OCI-LY1 (cell line): Measurements from ENCODE around the gene SECTM1.
A peak's percentile ranks its signal among the peaks of the same experiment; 100 is the strongest.

Source experiments
- H2AFZ ChIP-seq: fragments of 200-600 bp; sonication (generic), shearing (Covaris generic); 2 replicates; pipeline ENCODE4 v1.6.0; 2014; ENCODE audit warnings: antibody characterized with exemption, mild to moderate bottlenecking, low read length
- H3F3A ChIP-seq: fragments of 200-600 bp; sonication (generic), shearing (Covaris generic); 2 replicates; pipeline ENCODE4 v1.6.0; 2014; ENCODE audit warnings: mild to moderate bottlenecking, antibody characterized with exemption, low read length, moderate library complexity; ENCODE audit not compliant: insufficient read depth
- H3K27ac ChIP-seq: fragments of 200-600 bp; sonication (generic); 2 replicates; pipeline ENCODE4 v1.5.1; 2014; ENCODE audit warnings: low read length, mixed run types, mild to moderate bottlenecking, low read depth; ENCODE audit not compliant: poor library complexity, severe bottlenecking
- H3K27me3 ChIP-seq: fragments of 200-600 bp; sonication (generic); 2 replicates; pipeline ENCODE4 v1.6.0; 2014; ENCODE audit warnings: antibody characterized with exemption, mild to moderate bottlenecking, low read length, moderate library complexity; ENCODE audit not compliant: insufficient read depth
- H3K36me3 ChIP-seq: fragments of 200-600 bp; sonication (generic); 2 replicates; pipeline ENCODE4 v1.6.1; 2014; ENCODE audit warnings: mild to moderate bottlenecking, antibody characterized with exemption, low read length, moderate library complexity, mixed read lengths; ENCODE audit not compliant: insufficient read depth
- H3K4me1 ChIP-seq: fragments of 200-600 bp; sonication (generic); 2 replicates; pipeline ENCODE4 v1.5.1; 2014; ENCODE audit warnings: mild to moderate bottlenecking, low read length, moderate library complexity; ENCODE audit not compliant: insufficient read depth, severe bottlenecking
- H3K4me2 ChIP-seq: fragments of 200-600 bp; sonication (generic), shearing (Covaris generic); 2 replicates; pipeline ENCODE4 v1.6.1; 2014; ENCODE audit warnings: low read length
- H3K4me3 ChIP-seq: fragments of 200-600 bp; sonication (generic); 2 replicates; pipeline ENCODE4 v1.5.1; 2014; ENCODE audit warnings: low read length, low read depth, mild to moderate bottlenecking, mixed read lengths; ENCODE audit not compliant: poor library complexity, severe bottlenecking
- H3K79me2 ChIP-seq: fragments of 200-600 bp; shearing (Covaris generic); 2 replicates; pipeline ENCODE4 v1.6.1; 2016; ENCODE audit warnings: mixed run types, low read length, mixed read lengths; ENCODE audit not compliant: insufficient read depth
- H3K9ac ChIP-seq: fragments of 200-600 bp; sonication (generic), shearing (Covaris generic); 2 replicates; pipeline ENCODE4 v1.6.1; 2014; ENCODE audit warnings: mild to moderate bottlenecking, low read length, mixed read lengths
- H3K9me2 ChIP-seq: fragments of 200-600 bp; sonication (generic), shearing (Covaris generic); 2 replicates; pipeline ENCODE4 v1.6.1; 2014; ENCODE audit warnings: low read depth, mild to moderate bottlenecking, low read length, mixed read lengths
- H3K9me3 ChIP-seq: fragments of 200-600 bp; shearing (Covaris generic); 2 replicates; pipeline ENCODE4 v1.6.1; 2014; ENCODE audit warnings: low read length, mixed read lengths
- H4K20me1 ChIP-seq: fragments of 200-600 bp; sonication (generic), shearing (Covaris generic); 2 replicates; pipeline ENCODE4 v1.6.0; 2016; ENCODE audit warnings: mild to moderate bottlenecking, low read length; ENCODE audit not compliant: insufficient read depth
- CTCF ChIP-seq: fragments of 200-600 bp; sonication (generic), shearing (Covaris generic); IDR thresholded peaks from 2 replicates; pipeline ENCODE4 v1.5.1; 2017; ENCODE audit warnings: mild to moderate bottlenecking, antibody characterized with exemption, low read length, moderate library complexity, mixed read lengths
- EZH2 ChIP-seq: fragments of 200-600 bp; sonication (generic), shearing (Covaris generic); IDR thresholded peaks from 2 replicates; pipeline ENCODE4 v1.8.0; 2017; ENCODE audit warnings: borderline replicate concordance, mixed run types, mild to moderate bottlenecking, antibody characterized with exemption, low read length, moderate library complexity, mixed read lengths

The SECTM1 gene

GRCh38 chr17:82338858-82339633, 5.5 kb upstream of the SECTM1 start:
- H3K9me3 ChIP-seq: no peaks in the 10 kb centered on the region
- TF ChIP-seq CTCF: no peak
- TF ChIP-seq EZH2: no peak
- H3F3A ChIP-seq: no peaks in the 10 kb centered on the region
- H3K4me1 ChIP-seq: peaks cover 5% of the 10 kb centered on the region
- peaks cover 15% of the 10 kb centered on the region; the same call in 1 of the 2 replicates for H3K27me3 ChIP-seq
- H3K79me2 ChIP-seq: no peaks in the 10 kb centered on the region
- no peaks in the 10 kb centered on the region; the same call in 1 of the 2 replicates for H3K36me3 ChIP-seq
- H3K9me2 ChIP-seq: no peaks in the 10 kb centered on the region
- no peak overlapping the region for H3K4me2 ChIP-seq
- no peaks in the 10 kb centered on the region for H4K20me1 ChIP-seq
- no peak overlapping the region for H2AFZ ChIP-seq
- no peak overlapping the region for H3K27ac ChIP-seq
- H3K9ac ChIP-seq: no peak overlapping the region
- no peak overlapping the region for H3K4me3 ChIP-seq

- Histone ChIP-seq H3K4me1 (peaks cover 5% of the 10 kb centered on the region), H3K79me2 (no peaks in the 10 kb centered on the region), H3F3A (no peaks in the 10 kb centered on the region), H2AFZ (no peak overlapping the region), H3K9me3 (no peaks in the 10 kb centered on the region), H3K27me3 (peaks cover 14% of the 10 kb centered on the region; the same call in 1 of the 2 replicates), H3K4me2 (peak overlapping the region; percentile 34), H3K9ac (no peak overlapping the region), H3K9me2 (no peaks in the 10 kb centered on the region), H4K20me1 (no peaks in the 10 kb centered on the region), H3K4me3 (no peak overlapping the region), H3K27ac (no peak overlapping the region), H3K36me3 (no peaks in the 10 kb centered on the region)
- no peak for TF ChIP-seq EZH2
- no peak for TF ChIP-seq CTCF
Measured at GRCh38 chr17:82334622-82335394, 1.2 kb upstream of the SECTM1 start.

GRCh38 chr17:82334204-82334621, 647 bp upstream of the SECTM1 start:
- no peak overlapping the region for H3K27ac ChIP-seq
- H3K27me3 ChIP-seq: peaks cover 14% of the 10 kb centered on the region; the same call in 1 of the 2 replicates
- peak overlapping the region; percentile 34 for H3K4me2 ChIP-seq

More at GRCh38 chr17:82334204-82334621, 647 bp upstream of the SECTM1 start:
- Histone ChIP-seq H3K79me2 (no peaks in the 10 kb centered on the region), H3K36me3 (no peaks in the 10 kb centered on the region), H4K20me1 (no peaks in the 10 kb centered on the region), H3F3A (no peaks in the 10 kb centered on the region), H3K9me3 (no peaks in the 10 kb centered on the region), H3K9ac (no peak overlapping the region), H3K4me1 (peaks cover 5% of the 10 kb centered on the region), H2AFZ (no peak overlapping the region), H3K9me2 (no peaks in the 10 kb centered on the region), H3K4me3 (no peak overlapping the region)
- TF ChIP-seq EZH2 (no peak), CTCF (no peak)
